ENCODE measurements around the gene ADI1. TPM values are rescaled to one million over a fixed set of nuclear protein-coding genes. Genes with fewer than 3 reads are reported as not detected.

Gene ADI1
- polyA plus RNA-seq, 1 experiment = 53.3 TPM

- Histone ChIP-seq H3K27me3 (ENCODE audit: control insufficient read depth, insufficient read depth, low read length) (no peaks in the 10 kb centered on the region), H3K36me3 (ENCODE audit: control insufficient read depth, insufficient read depth, low read length) (peaks cover 18% of the 10 kb centered on the region), H3K4me3 (ENCODE audit: low read depth, low read length) (peak overlapping the region; percentile 26)
- no peak for DNase-seq (ENCODE audit: low read depth)
- TF ChIP-seq, protein P1, sequence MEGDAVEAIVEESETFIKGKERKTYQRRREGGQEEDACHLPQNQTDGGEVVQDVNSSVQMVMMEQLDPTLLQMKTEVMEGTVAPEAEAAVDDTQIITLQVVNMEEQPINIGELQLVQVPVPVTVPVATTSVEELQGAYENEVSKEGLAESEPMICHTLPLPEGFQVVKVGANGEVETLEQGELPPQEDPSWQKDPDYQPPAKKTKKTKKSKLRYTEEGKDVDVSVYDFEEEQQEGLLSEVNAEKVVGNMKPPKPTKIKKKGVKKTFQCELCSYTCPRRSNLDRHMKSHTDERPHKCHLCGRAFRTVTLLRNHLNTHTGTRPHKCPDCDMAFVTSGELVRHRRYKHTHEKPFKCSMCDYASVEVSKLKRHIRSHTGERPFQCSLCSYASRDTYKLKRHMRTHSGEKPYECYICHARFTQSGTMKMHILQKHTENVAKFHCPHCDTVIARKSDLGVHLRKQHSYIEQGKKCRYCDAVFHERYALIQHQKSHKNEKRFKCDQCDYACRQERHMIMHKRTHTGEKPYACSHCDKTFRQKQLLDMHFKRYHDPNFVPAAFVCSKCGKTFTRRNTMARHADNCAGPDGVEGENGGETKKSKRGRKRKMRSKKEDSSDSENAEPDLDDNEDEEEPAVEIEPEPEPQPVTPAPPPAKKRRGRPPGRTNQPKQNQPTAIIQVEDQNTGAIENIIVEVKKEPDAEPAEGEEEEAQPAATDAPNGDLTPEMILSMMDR (IDR thresholded peaks at IDR 0.05; ENCODE audit: insufficient read depth, low read depth, low read length) = no peak
- POLR2A ChIA-PET = interaction anchor here (0.7 kb wide), 1 partner anchor 14 kb away, joined by 3 read pairs; no protein-coding TSS in a partner anchor
- CTCF ChIA-PET = interaction anchor here (0.6 to 3.8 kb wide), 6 partner anchors 9 to 46 kb away, joined by 3 to 27 read pairs (median 4); no protein-coding TSS in a partner anchor
Observed at GRCh38 chr2:3447789-3448317, 71.5 kb downstream of the ADI1 start.

Other genes with a start within 250 kb of the ADI1 start
- gene EIPR1, start 141.7 kb downstream of the ADI1 start, polyA plus RNA-seq (2011; rRNA removed) = 35.4 and 49.2 TPM in 2 replicates
- gene TRAPPC12, start 139.8 kb downstream of the ADI1 start, polyA plus RNA-seq (2011; rRNA removed) = 30.5 and 57.8 TPM in 2 replicates
- 19.3 and 19.7 TPM in 2 replicates for gene RNASEH1, start 38.8 kb upstream of the ADI1 start, polyA plus RNA-seq (2011; rRNA removed)
- gene RPS7, start 55.7 kb upstream of the ADI1 start, polyA plus RNA-seq (2011; rRNA removed) = 1,722 and 1,770 TPM in 2 replicates
- 0.07 and 0.15 TPM in 2 replicates for gene COLEC11, start 75.6 kb upstream of the ADI1 start, polyA plus RNA-seq (2011; rRNA removed)
- gene ALLC, start 138.7 kb upstream of the ADI1 start, polyA plus RNA-seq (2011; rRNA removed) = not detected in 2 replicates
- gene DCDC2C, start 184.0 kb upstream of the ADI1 start, polyA plus RNA-seq (2011; rRNA removed) = not detected in 2 replicates

Data from BJ (cell line).